Measurements from ENCODE around the gene ST3GAL5. TPM values are rescaled to one million over a fixed set of nuclear protein-coding genes. Genes with fewer than 3 reads are reported as not detected.

ST3GAL5 gene
- total and polyA plus RNA-seq, 2 donors (not counting 1 experiment from before 2014, with no cell fraction given): 42.6 to 94.3 TPM

GRCh38 chr2:85814802-85815550 lies 73.8 kb downstream of the ST3GAL5 start:
- Histone ChIP-seq H2AFZ (ENCODE audit: insufficient read depth, low read depth, low read length, poor library complexity, severe bottlenecking) (no peak overlapping the region), H3K4me3 (ENCODE audit: control extremely low read depth in 1 of 5, extremely low read depth in 1 of 5, insufficient read depth in 1 of 5, low read depth in 2 of 5, low read length in 4 of 5) (no peak overlapping the region), H3K79me2 (ENCODE audit: control insufficient read depth, insufficient read depth, low read length) (no peaks in the 10 kb centered on the region), H3K36me3 (replicated peaks in 1 of 2; ENCODE audit: control extremely low read depth in 1 of 2, control insufficient read depth in 1 of 2, extremely low read depth in 1 of 2, insufficient read depth in 2 of 2, low read length in 1 of 2) (no peaks in the 10 kb centered on the region), H3K4me2 (replicated peaks; ENCODE audit: low read depth, low read length, poor library complexity, severe bottlenecking) (no peak overlapping the region), H3K4me1 (ENCODE audit: control insufficient read depth in 2 of 2, insufficient read depth in 2 of 2, low read length in 2 of 2) (no peaks in the 10 kb centered on the region), H3K9me3 (ENCODE audit: control extremely low read depth in 1 of 3, control insufficient read depth in 2 of 3, insufficient read depth in 1 of 3, low read length in 2 of 3) (no peaks in the 10 kb centered on the region), H3K27me3 (replicated peaks in 1 of 4; ENCODE audit: control extremely low read depth in 1 of 4, control insufficient read depth in 3 of 4, insufficient read depth in 4 of 4, low read length in 3 of 4) (peaks cover 0 to 9% (median 1%) of the 10 kb centered on the region in 4 experiments), H3K27ac (ENCODE audit: low read length in 2 of 2) (no peak overlapping the region), H4K20me1 (ENCODE audit: control insufficient read depth, insufficient read depth, low read length, poor library complexity, severe bottlenecking) (no peaks in the 10 kb centered on the region), H3K9ac (ENCODE audit: low read length) (no peak overlapping the region)
- Mint-ChIP-seq H3K27ac (no peak overlapping the region), H3K27me3 (peaks cover 23% of the 10 kb centered on the region), H3K4me1 (no peaks in the 10 kb centered on the region), H3K4me3 (no peak overlapping the region), H3K9me3 (ENCODE audit: insufficient read depth) (no peaks in the 10 kb centered on the region)
- ChIA-PET CTCF (interaction anchor here (0.5 to 24.3 kb wide), 21 partner anchors 9 to 490 kb away, joined by 3 to 528 read pairs (median 10); partner anchors contain the start of gene ATOH8), POLR2A (interaction anchor here (0.6 kb wide), 1 partner anchor 265 kb away, joined by 3 read pairs; no protein-coding TSS in a partner anchor)
- intact Hi-C loops (cut with micrococcal nuclease): loop anchor here (1.0 to 2.0 kb wide), 3 partner anchors 64 to 178 kb away; no protein-coding TSS in a partner anchor
- ATAC-seq (ENCODE audit: low read depth): no peak
- TF ChIP-seq EZH2 (IDR thresholded peaks at IDR 0.05; ENCODE audit: borderline replicate concordance, insufficient read depth, low read depth, low read length, poor library complexity, severe bottlenecking) (no peak), CTCF (IDR thresholded peaks at IDR 0.05) (no peak)
- no peak for DNase-seq
- 91% methylated on average over 8 of the region's 10 CpGs for WGBS (ENCODE audit: insufficient coverage)

Measured in B cell (primary cell).